Fibroblast of lung (primary cell): ENCODE results near the gene ZGPAT. TPM values are rescaled to one million over a fixed set of nuclear protein-coding genes. Genes with fewer than 3 reads are reported as not detected.

Source experiments
- DNase-seq, 2 donors: peaks; one replicate each; pipeline versions ENCODE4 v3.0.0 to v3.0.0-alpha.2; 2010; ENCODE audit warnings: low read depth in 2 of 2
- H2AFZ ChIP-seq: 2 replicates; pipeline ENCODE4 v1.5.1; 2012; ENCODE audit warnings: low read length, control low read depth, inconsistent platforms
- H3K27ac ChIP-seq: 2 replicates; pipeline ENCODE4 v1.5.1; 2011; ENCODE audit warnings: low read length, control low read depth; ENCODE audit not compliant: insufficient read depth
- H3K27me3 ChIP-seq: 2 replicates; pipeline ENCODE4 v1.5.1; 2011; ENCODE audit warnings: mild to moderate bottlenecking, low read length; ENCODE audit not compliant: control insufficient read depth, insufficient read depth
- H3K36me3 ChIP-seq: 2 replicates; pipeline ENCODE4 v1.5.1; 2011; ENCODE audit warnings: low read length; ENCODE audit not compliant: control insufficient read depth, insufficient read depth
- H3K4me1 ChIP-seq: 2 replicates; pipeline ENCODE4 v1.5.1; 2011; ENCODE audit warnings: low read length; ENCODE audit not compliant: control insufficient read depth, insufficient read depth; ENCODE audit errors: extremely low read depth
- H3K4me2 ChIP-seq: 2 replicates; pipeline ENCODE4 v1.5.1; 2011; ENCODE audit warnings: low read length, control low read depth; ENCODE audit not compliant: insufficient read depth; ENCODE audit errors: extremely low read depth
- H3K4me3 ChIP-seq, 4 experiments: fragments of 200-600 bp in 1 of 4; sonication (generic) in 1 of 4; replicated peaks in 1 of 4; 2 replicates each; pipeline ENCODE4 v1.5.1; 2011 to 2016; ENCODE audit warnings: low read length in 4 of 4, low read depth in 3 of 4, mild to moderate bottlenecking in 3 of 4, control low read depth in 2 of 4, inconsistent platforms in 1 of 4, mixed read lengths in 1 of 4; ENCODE audit not compliant: insufficient read depth in 1 of 4; ENCODE audit errors: control extremely low read depth in 1 of 4
- H3K79me2 ChIP-seq: 2 replicates; pipeline ENCODE4 v1.5.1; 2012; ENCODE audit warnings: mild to moderate bottlenecking, low read length, inconsistent platforms; ENCODE audit not compliant: control insufficient read depth, insufficient read depth
- H3K9ac ChIP-seq: 2 replicates; pipeline ENCODE4 v1.5.1; 2011; ENCODE audit warnings: mild to moderate bottlenecking, low read length, control low read depth; ENCODE audit not compliant: insufficient read depth
- H3K9me3 ChIP-seq: 2 replicates; pipeline ENCODE4 v1.5.1; 2012; ENCODE audit warnings: low read depth, low read length; ENCODE audit not compliant: control insufficient read depth, insufficient read depth
- H4K20me1 ChIP-seq: 2 replicates; pipeline ENCODE4 v1.5.1; 2011; ENCODE audit warnings: low read length; ENCODE audit not compliant: control insufficient read depth, insufficient read depth; ENCODE audit errors: extremely low read depth
- EZH2 ChIP-seq: IDR thresholded peaks from 2 replicates; pipeline ENCODE4 v1.5.1; 2012; ENCODE audit warnings: low read length, control low read depth, mild to moderate bottlenecking; ENCODE audit errors: missing control alignments
- polyA plus RNA-seq, 2 donors: library from polyadenylated mRNA; depleted of rRNA in 1 of 2; stranded (reverse) in 1 of 2; unstranded in 1 of 2; fragments of >200 nt; gene quantifications; 2 replicates each; pipeline ENCODE4 v1.2.1, GENCODE V29; 2011 to 2012; ENCODE audit warnings: missing spikeins in 1 of 2
- total RNA-seq: library from RNA; depleted of rRNA; stranded (reverse); fragments of >200 nt; gene quantifications from 2 replicates; pipeline ENCODE4 v1.2.1, GENCODE V29; 2014
- TF ChIP-seq, protein P1 (sequence below), 2 donors: IDR thresholded peaks in 1 of 2; conservative IDR thresholded peaks in 1 of 2; 1 replicate in 1 of 2; 2 replicates in 1 of 2; pipeline ENCODE4 v1.5.1; 2011 to 2012; ENCODE audit warnings: low read length in 2 of 2, control low read depth in 1 of 2, inconsistent platforms in 1 of 2, low read depth in 1 of 2, mild to moderate bottlenecking in 1 of 2

ZGPAT gene
- total and polyA plus RNA-seq, 2 donors (not counting 1 experiment from before 2014, with no cell fraction given): 7.6 to 10.7 TPM

DNA sequence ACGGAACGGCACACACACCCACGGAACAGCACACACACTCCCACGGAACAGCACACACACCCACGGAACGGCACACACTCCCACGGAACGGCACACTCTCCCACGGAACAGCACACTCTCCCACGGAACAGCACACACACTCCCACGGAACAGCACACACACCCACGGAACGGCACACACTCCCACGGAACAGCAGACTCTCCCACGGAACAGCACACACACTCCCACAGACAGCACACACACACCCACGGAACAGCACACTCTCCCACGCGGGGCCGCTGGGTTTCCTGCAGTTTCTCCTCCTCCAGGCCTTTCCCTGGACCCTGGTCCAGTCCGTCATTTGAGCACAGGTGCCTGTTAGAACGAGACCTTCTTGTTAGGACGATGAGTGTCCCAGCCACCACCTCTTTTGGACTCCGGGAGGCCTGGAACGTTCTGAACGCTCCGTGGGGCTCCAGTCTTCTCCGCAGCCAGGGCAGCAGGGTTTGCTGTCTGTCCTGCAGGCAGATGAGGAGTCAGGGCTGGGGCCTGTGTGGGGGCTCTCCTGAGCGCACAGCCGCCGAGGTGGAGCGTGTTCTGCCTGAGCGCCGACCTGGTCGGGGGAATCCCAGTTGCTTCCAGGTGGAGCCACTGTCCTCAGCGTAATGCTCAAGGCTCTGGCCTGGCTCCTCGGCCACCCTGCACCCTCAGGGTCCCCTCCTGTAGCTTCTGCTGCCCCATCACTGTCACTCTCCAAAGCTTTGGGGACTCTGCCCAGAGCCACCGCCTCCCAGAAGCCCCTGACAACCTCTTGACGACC lies 29.0 kb upstream of the ZGPAT start:
- TF ChIP-seq, protein P1, sequence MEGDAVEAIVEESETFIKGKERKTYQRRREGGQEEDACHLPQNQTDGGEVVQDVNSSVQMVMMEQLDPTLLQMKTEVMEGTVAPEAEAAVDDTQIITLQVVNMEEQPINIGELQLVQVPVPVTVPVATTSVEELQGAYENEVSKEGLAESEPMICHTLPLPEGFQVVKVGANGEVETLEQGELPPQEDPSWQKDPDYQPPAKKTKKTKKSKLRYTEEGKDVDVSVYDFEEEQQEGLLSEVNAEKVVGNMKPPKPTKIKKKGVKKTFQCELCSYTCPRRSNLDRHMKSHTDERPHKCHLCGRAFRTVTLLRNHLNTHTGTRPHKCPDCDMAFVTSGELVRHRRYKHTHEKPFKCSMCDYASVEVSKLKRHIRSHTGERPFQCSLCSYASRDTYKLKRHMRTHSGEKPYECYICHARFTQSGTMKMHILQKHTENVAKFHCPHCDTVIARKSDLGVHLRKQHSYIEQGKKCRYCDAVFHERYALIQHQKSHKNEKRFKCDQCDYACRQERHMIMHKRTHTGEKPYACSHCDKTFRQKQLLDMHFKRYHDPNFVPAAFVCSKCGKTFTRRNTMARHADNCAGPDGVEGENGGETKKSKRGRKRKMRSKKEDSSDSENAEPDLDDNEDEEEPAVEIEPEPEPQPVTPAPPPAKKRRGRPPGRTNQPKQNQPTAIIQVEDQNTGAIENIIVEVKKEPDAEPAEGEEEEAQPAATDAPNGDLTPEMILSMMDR (conservative IDR thresholded peaks at IDR 0.05 in 1 of 2, IDR thresholded peaks at IDR 0.05 in 1 of 2; ENCODE audit: low read depth in 1 of 2, low read length in 2 of 2): no peak
- no peak for TF ChIP-seq EZH2
- Histone ChIP-seq H3K4me3 (no peak overlapping the region), H4K20me1 (no peaks in the 10 kb centered on the region), H3K4me1 (peaks cover 11% of the 10 kb centered on the region), H3K4me2 (no peak overlapping the region), H3K9me3 (no peaks in the 10 kb centered on the region), H3K27me3 (no peaks in the 10 kb centered on the region), H3K36me3 (peaks cover 41% of the 10 kb centered on the region), H2AFZ (no peak overlapping the region), H3K9ac (no peak overlapping the region), H3K79me2 (no peaks in the 10 kb centered on the region), H3K27ac (no peak overlapping the region)
- no peak for DNase-seq

DNA sequence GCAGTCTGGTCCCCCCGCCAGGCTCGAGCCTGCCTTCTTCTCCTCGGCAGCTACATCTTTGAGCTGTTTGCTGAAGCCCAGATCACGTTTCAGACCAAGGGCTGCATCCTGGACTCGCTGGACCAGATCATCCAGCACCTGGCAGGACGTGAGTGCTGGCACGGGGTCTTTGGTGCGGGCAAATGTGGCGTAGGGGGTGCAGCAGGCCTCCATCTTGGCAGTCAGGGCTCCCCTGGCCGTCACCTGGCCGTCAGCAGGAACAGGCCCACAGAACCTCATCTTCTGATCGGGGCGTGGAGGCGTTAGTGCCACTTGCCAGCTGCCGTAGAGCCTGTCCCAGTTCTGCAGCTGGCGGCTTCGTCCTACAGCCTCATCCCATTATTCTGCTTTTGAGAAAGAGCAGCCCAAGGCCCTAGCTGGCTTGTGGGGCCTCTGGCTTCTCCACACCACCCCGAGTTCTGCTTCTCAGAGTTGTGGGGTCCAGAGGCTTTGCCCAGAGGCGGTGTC lies 28.0 kb upstream of the ZGPAT start:
- no peaks in the 10 kb centered on the region for H3K27me3 ChIP-seq

DNA sequence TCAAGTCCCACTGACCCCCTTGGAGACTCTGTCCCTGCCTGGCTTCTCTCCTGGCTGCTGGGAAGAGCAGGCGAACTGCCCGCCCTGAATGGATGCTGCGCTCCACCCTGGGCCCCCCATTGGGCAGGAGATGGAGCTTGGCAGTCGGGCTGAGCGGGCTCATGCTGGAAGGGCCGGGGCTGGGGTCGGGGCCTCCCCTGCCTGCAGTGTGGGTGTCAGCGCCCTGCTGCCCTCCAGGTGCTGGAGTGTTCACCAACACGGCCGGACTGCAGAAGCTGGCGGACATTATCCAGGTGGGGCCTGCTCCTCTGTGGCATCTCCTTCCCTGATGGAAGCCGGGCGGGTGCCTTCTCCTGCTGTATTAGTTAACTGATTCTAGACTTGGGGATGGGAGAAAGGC lies 27.4 kb upstream of the ZGPAT start:
- no peak overlapping the region for H2AFZ ChIP-seq
- H3K4me3 ChIP-seq: no peak overlapping the region
- DNase-seq: no peak
- H3K27ac ChIP-seq: no peak overlapping the region
- no peak overlapping the region for H3K4me2 ChIP-seq
- TF ChIP-seq, protein P1 (conservative IDR thresholded peaks at IDR 0.05 in 1 of 2, IDR thresholded peaks at IDR 0.05 in 1 of 2; ENCODE audit: low read depth in 1 of 2, low read length in 2 of 2): no peak
- TF ChIP-seq EZH2: no peak
- no peaks in the 10 kb centered on the region for H3K9me3 ChIP-seq
- H3K36me3 ChIP-seq: peaks cover 36% of the 10 kb centered on the region
- no peaks in the 10 kb centered on the region for H3K79me2 ChIP-seq
- no peaks in the 10 kb centered on the region for H4K20me1 ChIP-seq
- no peaks in the 10 kb centered on the region for H3K27me3 ChIP-seq
- H3K4me1 ChIP-seq: peaks cover 11% of the 10 kb centered on the region
- H3K9ac ChIP-seq: no peak overlapping the region

More for the DNA sequence above, 28.0 kb upstream of the ZGPAT start:
- TF ChIP-seq, protein P1 (conservative IDR thresholded peaks at IDR 0.05 in 1 of 2, IDR thresholded peaks at IDR 0.05 in 1 of 2; ENCODE audit: low read depth in 1 of 2, low read length in 2 of 2): no peak
- no peak for TF ChIP-seq EZH2
- Histone ChIP-seq H3K27ac (no peak overlapping the region), H3K9me3 (no peaks in the 10 kb centered on the region), H3K4me1 (peaks cover 11% of the 10 kb centered on the region), H3K4me2 (no peak overlapping the region), H2AFZ (no peak overlapping the region), H3K9ac (no peak overlapping the region), H3K36me3 (peaks cover 36% of the 10 kb centered on the region), H3K4me3 (no peak overlapping the region), H4K20me1 (no peaks in the 10 kb centered on the region), H3K79me2 (no peaks in the 10 kb centered on the region)
- no peak for DNase-seq
